Sigmoid colon (tissue), 7 donors: ENCODE measurements around the gene SMTNL2. TPM values are rescaled to one million over a fixed set of nuclear protein-coding genes. Genes with fewer than 3 reads are reported as not detected.
"Not testable (repeated sequence)": the region's sequence is repeated elsewhere in the genome, so short reads cannot be mapped to it uniquely, and the experiment has no call there.

Experiments used
- DNase-seq: peaks from one replicate; pipeline ENCODE4 v3.0.0-alpha.2; 2019
- H3K27ac ChIP-seq, 4 donors: fragments of 200-600 bp; sonication (generic); one replicate each; pipeline ENCODE4 v1.5.1; 2016 to 2019; ENCODE audit warnings: mild to moderate bottlenecking in 1 of 4
- H3K27me3 ChIP-seq, 3 donors: fragments of 200-600 bp; sonication (generic); one replicate each; pipeline ENCODE4 v1.5.1; 2019; ENCODE audit warnings: mild to moderate bottlenecking in 1 of 3
- H3K36me3 ChIP-seq, 4 donors: fragments of 200-600 bp; sonication (generic); one replicate each; pipeline ENCODE4 v1.5.1; 2016 to 2019
- H3K4me1 ChIP-seq, 4 donors: fragments of 200-600 bp; sonication (generic); one replicate each; pipeline ENCODE4 v1.5.1; 2017 to 2019
- H3K4me3 ChIP-seq, 4 donors: fragments of 200-600 bp; sonication (generic); one replicate each; pipeline ENCODE4 v1.5.1; 2017 to 2019; ENCODE audit warnings: mild to moderate bottlenecking in 2 of 4, moderate library complexity in 1 of 4
- H3K9me3 ChIP-seq, 4 donors: fragments of 200-600 bp in 3 of 4; sonication (generic) in 3 of 4; one replicate each; pipeline versions ENCODE4 v1.5.1 to v1.6.1; 2013 to 2019
- EP300 ChIP-seq, 4 donors: sonication (generic); formaldehyde crosslinking; IDR thresholded peaks; one replicate each; pipeline ENCODE4 v1.6.1; 2017; ENCODE audit warnings: antibody characterized with exemption in 4 of 4
- POLR2A ChIP-seq, 2 donors: fragments of 450-650 bp; IDR thresholded peaks; one replicate each; pipeline ENCODE4 v1.6.1; 2016; ENCODE audit warnings: antibody characterized with exemption in 2 of 2, mild to moderate bottlenecking in 2 of 2, moderate library complexity in 2 of 2
- POLR2AphosphoS5 ChIP-seq, 4 donors: sonication (generic); formaldehyde crosslinking; IDR thresholded peaks; one replicate each; pipeline ENCODE4 v1.6.1; 2017; ENCODE audit warnings: antibody characterized with exemption in 4 of 4
- WGBS, 2 donors: extraction: QIAGEN DNeasy Blood & Tissue Kit; methylation state at CpG; one replicate each; pipeline ENCODE4 v1.1.7; 2013; 5-methylcytosine and 5-hydroxymethylcytosine counted together
- intact Hi-C: fragments of 100-400 bp; cut with DNase I; formaldehyde crosslinking; loops from one replicate; pipeline ENCODE4 v1.15.1; 2023
- polyA plus RNA-seq, 3 donors: library from polyadenylated mRNA; stranded (reverse); fragments of 200-250 nt; gene quantifications; one replicate each; pipeline ENCODE4 v1.2.3, GENCODE V29; 2013
- small RNA-seq, 3 donors: library from RNA; depleted of rRNA; stranded (forward); fragments of <200 nt; gene quantifications; one replicate each; pipeline ENCODE3, GENCODE V24; 2016
- total RNA-seq, 4 donors: library from RNA; depleted of rRNA; stranded (reverse); fragments of >200 nt; gene quantifications; one replicate each; pipeline ENCODE4 v1.1.0, GENCODE V29; 2016
- TF ChIP-seq, protein P1 (sequence below), 4 experiments: fragments of 450-650 bp in 3 of 4; fragments of 200-600 bp in 1 of 4; IDR thresholded peaks; one replicate each; pipeline ENCODE4 v1.5.1; 2016 to 2019; ENCODE audit warnings: antibody characterized with exemption in 4 of 4, mild to moderate bottlenecking in 3 of 4, moderate library complexity in 2 of 4
- donor health status: healthy with polysubstance abuse.
- donor health status: Bipolar disorder and iron deficiency.
- donor health status: healthy.

The SMTNL2 gene
- total and polyA plus RNA-seq, 7 donors: 0.33 to 1.9 (median 0.99) TPM; not detected in 1

DNA sequence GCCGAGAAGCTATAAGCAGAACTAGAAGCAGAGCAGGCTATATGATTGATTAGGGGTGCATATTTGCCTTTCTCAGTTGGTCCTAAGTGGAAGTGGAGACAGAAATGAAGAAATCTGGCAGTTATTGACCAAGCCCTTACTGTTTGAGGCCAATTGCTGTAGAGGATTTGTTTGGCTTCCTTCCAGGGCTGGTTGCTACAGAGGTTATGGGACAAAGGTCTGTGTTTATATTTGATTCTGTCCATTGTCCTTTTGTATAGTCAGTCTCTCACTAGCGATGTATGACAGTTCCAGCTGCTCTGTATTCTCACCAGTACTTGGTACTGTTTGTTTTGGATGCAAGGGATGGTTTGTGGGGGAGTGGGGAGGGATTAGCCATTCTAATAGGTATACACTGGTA, 64.4 kb downstream of the SMTNL2 start:
- TF ChIP-seq POLR2A (IDR thresholded peaks at IDR 0.05): no peak
- TF ChIP-seq, protein P1, sequence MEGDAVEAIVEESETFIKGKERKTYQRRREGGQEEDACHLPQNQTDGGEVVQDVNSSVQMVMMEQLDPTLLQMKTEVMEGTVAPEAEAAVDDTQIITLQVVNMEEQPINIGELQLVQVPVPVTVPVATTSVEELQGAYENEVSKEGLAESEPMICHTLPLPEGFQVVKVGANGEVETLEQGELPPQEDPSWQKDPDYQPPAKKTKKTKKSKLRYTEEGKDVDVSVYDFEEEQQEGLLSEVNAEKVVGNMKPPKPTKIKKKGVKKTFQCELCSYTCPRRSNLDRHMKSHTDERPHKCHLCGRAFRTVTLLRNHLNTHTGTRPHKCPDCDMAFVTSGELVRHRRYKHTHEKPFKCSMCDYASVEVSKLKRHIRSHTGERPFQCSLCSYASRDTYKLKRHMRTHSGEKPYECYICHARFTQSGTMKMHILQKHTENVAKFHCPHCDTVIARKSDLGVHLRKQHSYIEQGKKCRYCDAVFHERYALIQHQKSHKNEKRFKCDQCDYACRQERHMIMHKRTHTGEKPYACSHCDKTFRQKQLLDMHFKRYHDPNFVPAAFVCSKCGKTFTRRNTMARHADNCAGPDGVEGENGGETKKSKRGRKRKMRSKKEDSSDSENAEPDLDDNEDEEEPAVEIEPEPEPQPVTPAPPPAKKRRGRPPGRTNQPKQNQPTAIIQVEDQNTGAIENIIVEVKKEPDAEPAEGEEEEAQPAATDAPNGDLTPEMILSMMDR (IDR thresholded peaks at IDR 0.05): no peak
- TF ChIP-seq EP300 (IDR thresholded peaks at IDR 0.05): no peak
- no peak for TF ChIP-seq POLR2AphosphoS5 (IDR thresholded peaks at IDR 0.05)
- no peak overlapping the region for H3K27ac ChIP-seq
- intact Hi-C loops: no loop called here
- no peaks in the 10 kb centered on the region for H3K4me1 ChIP-seq
- H3K4me3 ChIP-seq: no peak overlapping the region
- H3K9me3 ChIP-seq: no peaks in the 10 kb centered on the region
- no peaks in the 10 kb centered on the region for H3K36me3 ChIP-seq
- no peak for DNase-seq
- H3K27me3 ChIP-seq: peaks cover 0 to 31% (median 0%) of the 10 kb centered on the region in 3 donors
- 7 to 45% methylated on average over 2 of the region's 2 CpGs for WGBS, 2 donors

DNA sequence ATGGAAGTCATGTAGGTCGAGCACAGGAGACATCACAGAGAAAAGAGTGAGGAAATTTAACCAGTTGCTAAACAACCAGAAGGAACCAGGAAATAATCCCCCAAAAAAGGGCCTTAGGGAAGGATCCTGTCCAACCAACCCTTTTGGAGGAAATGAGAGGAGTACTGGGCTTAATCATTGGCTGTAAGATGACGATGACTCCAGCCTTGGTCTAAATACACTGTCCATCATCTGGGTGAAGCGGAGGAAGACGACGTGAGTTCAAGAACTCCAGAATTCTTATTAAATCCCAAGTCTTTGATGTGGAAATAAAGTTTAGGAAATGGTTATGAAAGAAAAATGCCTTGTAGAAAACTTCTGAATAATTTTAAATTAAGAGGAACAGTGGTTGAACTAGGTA, 68.7 kb downstream of the SMTNL2 start:
- TF ChIP-seq POLR2AphosphoS5 (IDR thresholded peaks at IDR 0.05) (no peak), EP300 (IDR thresholded peaks at IDR 0.05) (no peak)
- TF ChIP-seq, protein P1 (IDR thresholded peaks at IDR 0.05): no peak
- Histone ChIP-seq H3K27me3 (peaks cover 0 to 32% (median 0%) of the 10 kb centered on the region in 3 donors), H3K4me1 (no peaks in the 10 kb centered on the region), H3K36me3 (no peaks in the 10 kb centered on the region), H3K27ac (no peak overlapping the region), H3K4me3 (no peak overlapping the region), H3K9me3 (no peaks in the 10 kb centered on the region)
- intact Hi-C loops: no loop called here
- 82 to 84% methylated on average over 5 of the region's 5 CpGs for WGBS, 2 donors
- no peak for DNase-seq

DNA sequence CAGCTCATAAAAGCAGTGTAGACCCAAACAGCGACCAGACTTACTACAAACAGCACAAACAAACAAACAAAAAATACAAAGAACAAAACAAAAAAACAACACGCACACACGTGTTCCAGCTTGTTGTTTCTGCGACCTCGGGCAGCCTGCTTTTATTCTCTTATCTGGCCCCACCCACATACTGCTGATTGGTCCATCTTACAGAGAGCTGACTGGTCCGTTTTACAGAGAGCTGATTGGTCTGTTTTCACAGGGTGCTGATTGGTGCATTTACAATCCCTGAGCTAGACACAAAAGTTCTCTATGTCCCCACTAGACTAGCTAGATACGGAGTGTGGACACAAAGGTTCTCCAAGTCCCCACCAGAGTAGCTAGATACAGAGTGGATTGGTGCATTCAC, 71.6 kb downstream of the SMTNL2 start:
- DNase-seq, intact Hi-C loops, H3K9me3 ChIP-seq, H3K36me3 ChIP-seq, H3K4me3 ChIP-seq, H3K4me1 ChIP-seq, H3K27ac ChIP-seq: not testable (repeated sequence)
- 91% methylated on average over 7 of the region's 7 CpGs for WGBS, 2 donors
- H3K27me3 ChIP-seq: peaks cover 0 to 35% (median 8%) of the 10 kb centered on the region in 3 donors

DNA sequence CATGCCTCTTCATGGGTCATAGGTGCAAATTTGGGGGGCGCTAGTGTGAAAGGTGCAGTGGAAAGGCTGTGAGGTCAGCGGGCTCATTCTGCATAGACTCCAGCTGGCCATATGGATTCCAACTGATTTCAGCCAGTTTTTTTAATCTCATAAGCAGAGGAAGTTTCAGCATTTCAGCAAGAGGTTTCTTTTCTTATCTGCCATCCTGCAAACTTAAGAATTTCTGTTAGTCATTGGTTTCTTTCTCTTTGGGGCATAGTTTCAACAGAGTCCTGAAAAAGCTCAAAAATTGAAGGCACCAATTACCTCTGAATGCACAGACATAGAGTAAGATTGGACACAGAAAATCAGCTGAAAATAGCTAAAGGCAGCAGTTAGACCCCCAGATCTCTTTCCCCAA, 73.3 kb downstream of the SMTNL2 start:
- intact Hi-C loops: no loop called here
- peaks cover 0 to 23% (median 8%) of the 10 kb centered on the region in 3 donors for H3K27me3 ChIP-seq
- no peak overlapping the region for H3K4me3 ChIP-seq
- no peak overlapping the region for H3K27ac ChIP-seq
- TF ChIP-seq POLR2A (IDR thresholded peaks at IDR 0.05) (no peak), EP300 (IDR thresholded peaks at IDR 0.05) (no peak), POLR2AphosphoS5 (IDR thresholded peaks at IDR 0.05) (no peak)
- TF ChIP-seq, protein P1 (IDR thresholded peaks at IDR 0.05): no peak
- H3K36me3 ChIP-seq: no peaks in the 10 kb centered on the region
- 93 to 98% methylated on average over 2 of the region's 2 CpGs for WGBS, 2 donors
- no peak for DNase-seq
- no peaks in the 10 kb centered on the region for H3K4me1 ChIP-seq
- H3K9me3 ChIP-seq: no peaks in the 10 kb centered on the region

Small RNA genes within 50 kb of the gene (small RNA-seq; reads per million reads assigned to genes)
- gene RNU6-955P: 0 reads per million in 3 donors

Other genes with a start within 250 kb of the SMTNL2 start
- 100 to 1,000 TPM in 2 of 4 donors, 10 to 100 TPM in 2; 83.2 to 111 (median 96.9) TPM for gene UBE2G1, start 217.9 kb upstream of the SMTNL2 start, total RNA-seq
- gene UBE2G1, start 217.9 kb upstream of the SMTNL2 start, polyA plus RNA-seq: 10 to 100 TPM; 20.5 to 31.7 (median 26.4) TPM
- not detected for gene SPNS3, start 150.6 kb upstream of the SMTNL2 start, total RNA-seq
- 1 to 10 TPM in 1 of 3 donors, not detected in 2; 1.6 TPM for gene SPNS3, start 150.6 kb upstream of the SMTNL2 start, polyA plus RNA-seq
- gene SPNS2, start 85.6 kb upstream of the SMTNL2 start, total RNA-seq: 10 to 100 TPM in 1 of 4 donors, 1 to 10 TPM in 3; 5.3 to 10.8 (median 8.3) TPM
- gene SPNS2, start 85.6 kb upstream of the SMTNL2 start, polyA plus RNA-seq: 10 to 100 TPM in 2 of 3 donors, 1 to 10 TPM in 1; 6.6 to 40.5 (median 12.0) TPM
- gene MYBBP1A, start 29.1 kb upstream of the SMTNL2 start, total RNA-seq: 10 to 100 TPM; 23.2 to 32.4 (median 27.4) TPM
- gene MYBBP1A, start 29.1 kb upstream of the SMTNL2 start, polyA plus RNA-seq: 10 to 100 TPM in 1 of 3 donors, 1 to 10 TPM in 2; 6.6 to 44.5 (median 7.4) TPM
- 1 to 10 TPM in 1 of 4 donors, under 1 TPM in 1, not detected in 2; 0.71 to 3.0 TPM for gene GGT6, start 24.0 kb upstream of the SMTNL2 start, total RNA-seq
- gene GGT6, start 24.0 kb upstream of the SMTNL2 start, polyA plus RNA-seq: 10 to 100 TPM; 22.2 to 94.4 (median 28.4) TPM
- gene ALOX15, start 57.1 kb downstream of the SMTNL2 start, total RNA-seq: under 1 TPM in 3 of 4 donors, not detected in 1; 0.28 to 0.81 (median 0.36) TPM
- under 1 TPM in 2 of 3 donors, not detected in 1; 0.60 to 0.77 TPM for gene ALOX15, start 57.1 kb downstream of the SMTNL2 start, polyA plus RNA-seq
- gene PELP1, start 119.6 kb downstream of the SMTNL2 start, total RNA-seq: 10 to 100 TPM; 20.0 to 37.7 (median 26.2) TPM
- 10 to 100 TPM in 1 of 3 donors, 1 to 10 TPM in 2; 4.2 to 27.0 (median 9.9) TPM for gene PELP1, start 119.6 kb downstream of the SMTNL2 start, polyA plus RNA-seq
- gene ARRB2, start 126.1 kb downstream of the SMTNL2 start, total RNA-seq: 10 to 100 TPM; 22.1 to 35.7 (median 28.2) TPM
- 10 to 100 TPM; 38.4 to 51.7 (median 39.3) TPM for gene ARRB2, start 126.1 kb downstream of the SMTNL2 start, polyA plus RNA-seq
- gene MED11, start 146.9 kb downstream of the SMTNL2 start, total RNA-seq: 10 to 100 TPM; 31.1 to 43.6 (median 38.3) TPM
- 10 to 100 TPM; 35.8 to 61.9 (median 47.4) TPM for gene MED11, start 146.9 kb downstream of the SMTNL2 start, polyA plus RNA-seq
- under 1 TPM in 3 of 4 donors, not detected in 1; 0.36 to 0.55 (median 0.49) TPM for gene ZMYND15, start 155.3 kb downstream of the SMTNL2 start, total RNA-seq
- 1 to 10 TPM in 2 of 3 donors, not detected in 1; 1.1 to 1.2 TPM for gene ZMYND15, start 155.3 kb downstream of the SMTNL2 start, polyA plus RNA-seq
- gene CXCL16, start 155.4 kb downstream of the SMTNL2 start, total RNA-seq: 1 to 10 TPM; 4.6 to 6.8 (median 5.3) TPM
- gene CXCL16, start 155.4 kb downstream of the SMTNL2 start, polyA plus RNA-seq: 10 to 100 TPM; 21.6 to 32.8 (median 29.0) TPM
- not detected for gene TM4SF5, start 187.4 kb downstream of the SMTNL2 start, total RNA-seq
- 10 to 100 TPM in 2 of 3 donors, 1 to 10 TPM in 1; 7.8 to 19.2 (median 11.1) TPM for gene TM4SF5, start 187.4 kb downstream of the SMTNL2 start, polyA plus RNA-seq
- 1 to 10 TPM in 3 of 4 donors, not detected in 1; 1.1 to 6.4 (median 4.1) TPM for gene VMO1, start 201.8 kb downstream of the SMTNL2 start, total RNA-seq
- 1 to 10 TPM in 2 of 3 donors, not detected in 1; 2.2 to 4.4 TPM for gene VMO1, start 201.8 kb downstream of the SMTNL2 start, polyA plus RNA-seq
- not detected for gene GLTPD2, start 204.4 kb downstream of the SMTNL2 start, total RNA-seq
- gene GLTPD2, start 204.4 kb downstream of the SMTNL2 start, polyA plus RNA-seq: 1 to 10 TPM in 1 of 3 donors, under 1 TPM in 1, not detected in 1; 0.06 to 1.6 TPM
- gene PSMB6, start 211.6 kb downstream of the SMTNL2 start, total RNA-seq: 100 to 1,000 TPM; 153 to 242 (median 192) TPM
- 100 to 1,000 TPM; 172 to 213 (median 201) TPM for gene PSMB6, start 211.6 kb downstream of the SMTNL2 start, polyA plus RNA-seq
- 10 to 100 TPM in 3 of 4 donors, 1 to 10 TPM in 1; 9.3 to 20.5 (median 12.3) TPM for gene PLD2, start 222.6 kb downstream of the SMTNL2 start, total RNA-seq
- 10 to 100 TPM in 1 of 3 donors, 1 to 10 TPM in 2; 6.0 to 18.0 (median 7.9) TPM for gene PLD2, start 222.6 kb downstream of the SMTNL2 start, polyA plus RNA-seq
- 10 to 100 TPM; 17.1 to 43.8 (median 21.0) TPM for gene MINK1, start 248.8 kb downstream of the SMTNL2 start, total RNA-seq
- gene MINK1, start 248.8 kb downstream of the SMTNL2 start, polyA plus RNA-seq: 100 to 1,000 TPM in 1 of 3 donors, 10 to 100 TPM in 2; 45.0 to 117 (median 63.8) TPM